ENCODE data around the gene TMIE. TPM values are rescaled to one million over a fixed set of nuclear protein-coding genes. Genes with fewer than 3 reads are reported as not detected.

TMIE gene
- total and polyA plus RNA-seq, 2 of the 13 experiments (the other 11 are each of a cell fraction or from before 2014, with no cell fraction given) = not detected

DNA sequence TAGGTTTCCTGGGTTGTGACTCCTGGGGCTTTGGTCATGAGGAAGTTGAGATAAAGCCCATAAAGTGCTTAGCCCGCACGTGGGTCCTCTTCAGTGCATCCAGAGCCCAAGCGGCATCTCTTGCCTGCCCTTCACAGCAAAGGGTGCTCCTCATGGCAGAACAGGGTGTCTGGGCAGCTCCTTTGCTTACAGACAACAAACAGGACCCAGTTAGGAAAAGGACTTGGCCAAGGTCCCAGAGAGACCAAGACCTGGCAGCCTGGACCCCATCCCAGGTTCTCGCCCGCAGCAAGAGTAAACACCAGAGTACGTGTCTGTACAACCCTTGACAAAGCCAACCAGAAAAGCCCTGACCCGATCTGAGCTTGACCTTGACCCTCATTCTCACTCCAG, 34.7 kb upstream of the TMIE start:
- 0% methylated on average over 2 of the region's 7 CpGs for WGBS (ENCODE audit: low lambda C conversion rate)
- POLR2A ChIA-PET = no interaction called here
- in situ Hi-C loops (cut with HindIII; ENCODE audit: extremely low pct_ligation_motif_present, low pct_unique_long_range_greater_than_20kb) = loop anchor here (10.0 kb wide), 1 partner anchor 182 kb away; no protein-coding TSS in a partner anchor

DNA sequence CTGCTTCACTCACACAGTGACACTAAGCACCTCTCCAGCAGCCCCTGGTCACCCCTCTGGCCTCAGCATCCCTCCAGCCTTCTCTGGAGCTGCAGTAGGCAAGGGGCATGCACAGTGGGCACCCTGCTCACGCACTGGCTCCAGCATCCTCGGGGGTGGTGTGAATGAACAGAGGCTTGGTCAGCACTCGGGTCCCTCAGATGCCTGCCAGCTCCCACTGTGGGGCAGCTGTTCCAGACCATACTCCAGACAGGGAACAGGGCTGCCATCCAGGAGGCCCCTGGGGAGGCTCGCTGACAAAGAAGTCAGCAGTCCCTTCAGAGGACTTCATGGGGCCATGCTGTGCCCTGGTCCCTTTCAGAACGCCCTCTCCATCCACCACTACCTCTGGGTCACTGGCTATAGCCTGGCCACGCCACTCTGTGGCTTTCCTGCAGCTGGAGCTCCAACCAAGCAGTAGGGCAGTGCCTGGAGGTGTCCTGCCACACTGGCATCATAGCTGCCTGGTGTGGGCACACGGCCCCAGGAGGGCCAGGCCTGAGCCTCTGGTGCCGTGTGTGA, 34.1 kb upstream of the TMIE start:
- in situ Hi-C loops (cut with HindIII; ENCODE audit: extremely low pct_ligation_motif_present, low pct_unique_long_range_greater_than_20kb) = loop anchor here (10.0 kb wide), 1 partner anchor 182 kb away; no protein-coding TSS in a partner anchor
- no peak for ATAC-seq
- WGBS (ENCODE audit: low lambda C conversion rate) = 0% methylated on average over 2 of the region's 8 CpGs
- Histone ChIP-seq H3K27ac (ENCODE audit: extremely low read length, insufficient read depth, low read length) (no peak overlapping the region), H3K4me2 (ENCODE audit: low read depth, low read length) (no peak overlapping the region), H2AFZ (ENCODE audit: low read length) (no peak overlapping the region), H3K27me3 (ENCODE audit: control insufficient read depth in 1 of 2, insufficient read depth in 2 of 2, low read length in 2 of 2) (peaks cover 1 to 27% of the 10 kb centered on the region in 2 experiments; a peak in 1 of 5 replicates), H3K79me2 (ENCODE audit: insufficient read depth, low read length) (no peaks in the 10 kb centered on the region), H3K4me1 (ENCODE audit: insufficient read depth, low read length) (no peaks in the 10 kb centered on the region), H3K9ac (ENCODE audit: insufficient read depth, low read depth, low read length) (no peak overlapping the region), H3K4me3 (replicated peaks in 1 of 3; ENCODE audit: insufficient read depth in 1 of 3, low read depth in 2 of 3, low read length in 3 of 3) (no peak overlapping the region), H3K36me3 (replicated peaks in 1 of 2; ENCODE audit: control insufficient read depth in 1 of 2, insufficient read depth in 2 of 2, low read length in 2 of 2) (no peaks in the 10 kb centered on the region), H4K20me1 (ENCODE audit: insufficient read depth, low read length) (no peaks in the 10 kb centered on the region), H3K9me3 (ENCODE audit: low read length) (no peaks in the 10 kb centered on the region)
- CTCF ChIA-PET (ENCODE audit: low intra/inter-chr PET ratio, low total read pairs) = no interaction called here
- no TSS peak for BruUV-seq (replicated peaks)
- POLR2A ChIA-PET = no interaction called here
- intact Hi-C loops (cut with micrococcal nuclease; ENCODE audit: unreplicated experiment) = no loop called here
- DNase-seq (ENCODE audit: low spot score) = no peak
- no peak for FAIRE-seq
- TF ChIP-seq RFX1 (IDR thresholded peaks at IDR 0.05) (no peak), ZBTB3 (CRISPR knock-in tag; IDR thresholded peaks at IDR 0.05; ENCODE audit: borderline replicate concordance, low read depth) (no peak), HDAC6 (IDR thresholded peaks at IDR 0.05; ENCODE audit: low read depth, low read length) (no peak), ZMAT3 (CRISPR knock-in tag; conservative IDR thresholded peaks at IDR 0.05) (no peak), PCBP1 (IDR thresholded peaks at IDR 0.05; ENCODE audit: borderline replicate concordance, low read depth, low read length) (no peak), ZNF180 (CRISPR knock-in tag; IDR thresholded peaks at IDR 0.05; ENCODE audit: borderline replicate concordance, low read depth) (no peak), ZNF747 (CRISPR knock-in tag; IDR thresholded peaks at IDR 0.05; ENCODE audit: borderline replicate concordance) (no peak), NONO (IDR thresholded peaks at IDR 0.05) (no peak), NONO (CRISPR knock-in tag; conservative IDR thresholded peaks at IDR 0.05) (no peak), JUN (CRISPR knock-in tag; IDR thresholded peaks at IDR 0.05) (no peak)
- TF ChIP-seq, protein P1, sequence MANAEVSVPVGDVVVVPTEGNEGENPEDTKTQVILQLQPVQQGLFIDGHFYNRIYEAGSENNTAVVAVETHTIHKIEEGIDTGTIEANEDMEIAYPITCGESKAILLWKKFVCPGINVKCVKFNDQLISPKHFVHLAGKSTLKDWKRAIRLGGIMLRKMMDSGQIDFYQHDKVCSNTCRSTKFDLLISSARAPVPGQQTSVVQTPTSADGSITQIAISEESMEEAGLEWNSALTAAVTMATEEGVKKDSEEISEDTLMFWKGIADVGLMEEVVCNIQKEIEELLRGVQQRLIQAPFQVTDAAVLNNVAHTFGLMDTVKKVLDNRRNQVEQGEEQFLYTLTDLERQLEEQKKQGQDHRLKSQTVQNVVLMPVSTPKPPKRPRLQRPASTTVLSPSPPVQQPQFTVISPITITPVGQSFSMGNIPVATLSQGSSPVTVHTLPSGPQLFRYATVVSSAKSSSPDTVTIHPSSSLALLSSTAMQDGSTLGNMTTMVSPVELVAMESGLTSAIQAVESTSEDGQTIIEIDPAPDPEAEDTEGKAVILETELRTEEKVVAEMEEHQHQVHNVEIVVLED (CRISPR knock-in tag; IDR thresholded peaks at IDR 0.05; ENCODE audit: borderline replicate concordance) = no peak
- TF ChIP-seq, protein P2, sequence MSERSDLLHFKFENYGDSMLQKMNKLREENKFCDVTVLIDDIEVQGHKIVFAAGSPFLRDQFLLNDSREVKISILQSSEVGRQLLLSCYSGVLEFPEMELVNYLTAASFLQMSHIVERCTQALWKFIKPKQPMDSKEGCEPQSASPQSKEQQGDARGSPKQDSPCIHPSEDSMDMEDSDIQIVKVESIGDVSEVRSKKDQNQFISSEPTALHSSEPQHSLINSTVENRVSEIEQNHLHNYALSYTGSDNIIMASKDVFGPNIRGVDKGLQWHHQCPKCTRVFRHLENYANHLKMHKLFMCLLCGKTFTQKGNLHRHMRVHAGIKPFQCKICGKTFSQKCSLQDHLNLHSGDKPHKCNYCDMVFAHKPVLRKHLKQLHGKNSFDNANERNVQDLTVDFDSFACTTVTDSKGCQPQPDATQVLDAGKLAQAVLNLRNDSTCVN (CRISPR knock-in tag; IDR thresholded peaks at IDR 0.05; ENCODE audit: borderline replicate concordance) = no peak

More for the DNA sequence above, 34.7 kb upstream of the TMIE start:
- no peaks in the 10 kb centered on the region for H3K4me1 ChIP-seq (ENCODE audit: insufficient read depth, low read length)
- H3K79me2 ChIP-seq (ENCODE audit: insufficient read depth, low read length) = no peaks in the 10 kb centered on the region
- ATAC-seq = no peak
- FAIRE-seq = no peak
- H3K27me3 ChIP-seq (ENCODE audit: control insufficient read depth in 1 of 2, insufficient read depth in 2 of 2, low read length in 2 of 2) = peaks cover 3 to 27% of the 10 kb centered on the region in 2 experiments; a peak in 2 of 5 replicates
- TF ChIP-seq, protein P3, sequence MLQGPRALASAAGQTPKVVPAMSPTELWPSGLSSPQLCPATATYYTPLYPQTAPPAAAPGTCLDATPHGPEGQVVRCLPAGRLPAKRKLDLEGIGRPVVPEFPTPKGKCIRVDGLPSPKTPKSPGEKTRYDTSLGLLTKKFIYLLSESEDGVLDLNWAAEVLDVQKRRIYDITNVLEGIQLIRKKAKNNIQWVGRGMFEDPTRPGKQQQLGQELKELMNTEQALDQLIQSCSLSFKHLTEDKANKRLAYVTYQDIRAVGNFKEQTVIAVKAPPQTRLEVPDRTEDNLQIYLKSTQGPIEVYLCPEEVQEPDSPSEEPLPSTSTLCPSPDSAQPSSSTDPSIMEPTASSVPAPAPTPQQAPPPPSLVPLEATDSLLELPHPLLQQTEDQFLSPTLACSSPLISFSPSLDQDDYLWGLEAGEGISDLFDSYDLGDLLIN (CRISPR knock-in tag; IDR thresholded peaks at IDR 0.05; ENCODE audit: borderline replicate concordance) = no peak
- peak; percentile 52; the same call in 1 of the 2 replicates for TF ChIP-seq RARA (CRISPR knock-in tag; IDR thresholded peaks at IDR 0.05)
- CTCF ChIA-PET (ENCODE audit: low intra/inter-chr PET ratio, low total read pairs) = no interaction called here
- no TSS peak for BruUV-seq (replicated peaks)
- no peak overlapping the region for H3K4me2 ChIP-seq (ENCODE audit: low read depth, low read length)
- H3K4me3 ChIP-seq (replicated peaks in 1 of 3; ENCODE audit: insufficient read depth in 1 of 3, low read depth in 2 of 3, low read length in 3 of 3) = no peak overlapping the region
- no peak overlapping the region for H3K9ac ChIP-seq (ENCODE audit: insufficient read depth, low read depth, low read length)
- no peaks in the 10 kb centered on the region for H4K20me1 ChIP-seq (ENCODE audit: insufficient read depth, low read length)
- no peaks in the 10 kb centered on the region for H3K9me3 ChIP-seq (ENCODE audit: low read length)
- no peaks in the 10 kb centered on the region for H3K36me3 ChIP-seq (replicated peaks in 1 of 2; ENCODE audit: control insufficient read depth in 1 of 2, insufficient read depth in 2 of 2, low read length in 2 of 2)
- no peak for DNase-seq (ENCODE audit: low spot score)
- H3K27ac ChIP-seq (ENCODE audit: extremely low read length, insufficient read depth, low read length) = no peak overlapping the region
- no peak overlapping the region for H2AFZ ChIP-seq (ENCODE audit: low read length)
- intact Hi-C loops (cut with micrococcal nuclease; ENCODE audit: unreplicated experiment) = no loop called here
